Neuron (in vitro differentiated cells): ENCODE measurements around the gene RPS27L.

Experiments used
- H2AFZ ChIP-seq: one replicate; pipeline ENCODE4 v1.6.1; 2013; ENCODE audit warnings: low read depth, mild to moderate bottlenecking, inconsistent platforms, low read length, moderate library complexity
- H3K27me3 ChIP-seq: one replicate; pipeline ENCODE4 v1.6.1; 2013; ENCODE audit warnings: low read length; ENCODE audit not compliant: insufficient read depth
- H3K36me3 ChIP-seq: one replicate; pipeline ENCODE4 v1.6.1; 2013; ENCODE audit warnings: low read length; ENCODE audit not compliant: insufficient read depth
- H3K4me1 ChIP-seq: one replicate; pipeline ENCODE4 v1.6.1; 2013; ENCODE audit warnings: low read length; ENCODE audit not compliant: insufficient read depth
- H3K4me3 ChIP-seq: 2 replicates; pipeline ENCODE4 v1.5.1; 2013; ENCODE audit warnings: mild to moderate bottlenecking, low read length, moderate library complexity
- H3K9me3 ChIP-seq: one replicate; pipeline ENCODE4 v1.6.1; 2013; ENCODE audit warnings: low read length

RPS27L gene

DNA sequence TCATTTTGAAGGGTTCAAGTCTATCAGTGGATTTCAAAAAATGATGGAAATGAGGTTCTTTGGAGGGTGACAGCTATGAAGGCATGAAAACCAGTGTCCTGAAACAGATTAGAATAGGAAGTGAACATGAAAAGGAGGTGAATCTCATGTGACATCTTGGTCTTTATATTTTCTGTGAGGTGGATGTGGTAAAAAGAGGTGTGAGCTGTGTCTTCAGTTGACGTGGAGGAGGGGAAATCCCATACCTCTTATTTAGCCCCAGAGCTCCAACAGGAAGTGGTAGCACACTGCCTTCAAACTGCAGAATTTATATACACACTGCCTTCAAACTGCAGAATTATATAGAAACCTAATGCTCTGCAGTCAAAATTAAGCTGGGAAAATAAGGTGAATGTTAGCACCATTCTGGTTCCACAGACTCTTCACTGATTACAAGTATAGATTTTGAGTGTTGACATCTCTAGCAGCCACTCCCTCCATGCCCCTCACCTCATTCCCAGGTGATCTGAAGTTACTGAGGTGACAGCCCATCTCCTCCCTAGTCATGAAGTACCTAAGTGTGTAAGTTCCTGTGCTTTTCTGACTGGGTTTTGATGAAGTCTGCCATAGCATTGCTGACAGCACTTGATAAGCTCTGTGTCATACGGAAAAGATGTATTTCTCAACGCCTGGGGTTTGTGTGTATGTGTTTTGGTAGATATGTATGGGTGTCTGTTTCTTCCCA, 34.8 kb upstream of the RPS27L start:
- H3K9me3 ChIP-seq: no peaks in the 10 kb centered on the region
- no peaks in the 10 kb centered on the region for H3K27me3 ChIP-seq
- no peak overlapping the region for H2AFZ ChIP-seq
- no peak overlapping the region for H3K4me3 ChIP-seq
- H3K4me1 ChIP-seq: peaks cover 29% of the 10 kb centered on the region
- no peaks in the 10 kb centered on the region for H3K36me3 ChIP-seq

DNA sequence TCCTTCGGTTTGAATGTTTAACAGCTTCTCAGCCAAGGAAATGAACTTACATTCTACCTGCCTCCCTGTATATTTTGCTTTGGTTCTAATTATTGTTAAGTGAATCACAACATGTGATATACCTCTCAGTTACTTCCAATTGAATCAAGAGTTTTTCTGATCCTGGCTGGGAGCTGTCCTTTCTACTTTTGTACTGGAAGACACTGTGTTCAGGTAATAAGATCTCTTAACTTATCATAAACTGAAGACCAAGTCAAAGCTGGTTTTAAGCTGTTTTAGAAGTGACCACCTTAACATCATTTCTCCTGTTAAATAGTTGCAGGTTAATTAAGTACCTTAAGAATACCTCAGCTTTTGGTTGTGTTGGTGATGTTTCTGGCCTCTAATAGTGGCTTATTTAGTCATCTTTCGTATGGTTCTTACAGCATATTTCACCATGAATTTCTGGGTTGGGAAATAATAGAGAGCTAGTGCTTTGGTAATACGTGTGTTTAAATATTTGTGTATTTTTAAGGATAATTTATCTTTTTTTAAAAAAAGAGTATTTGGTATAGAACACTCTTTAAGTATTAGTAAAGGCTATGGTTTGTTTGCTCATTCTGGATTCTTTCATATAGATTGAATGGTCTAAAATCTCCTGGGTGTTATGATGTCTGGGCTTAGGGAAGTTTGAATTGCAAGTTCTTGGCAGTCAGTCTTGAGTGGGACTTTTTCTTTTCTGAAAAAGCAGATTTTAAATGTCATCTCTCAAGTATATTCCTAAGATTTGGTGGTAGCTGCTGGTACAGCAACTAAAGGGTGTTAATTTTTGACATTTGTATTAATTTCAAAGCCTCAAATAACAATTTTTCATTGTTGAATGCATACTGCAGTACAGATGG, 33.7 kb upstream of the RPS27L start:
- Histone ChIP-seq H3K4me3 (peak overlapping the region; percentile 64), H3K9me3 (no peaks in the 10 kb centered on the region), H3K4me1 (peaks cover 29% of the 10 kb centered on the region), H3K27me3 (no peaks in the 10 kb centered on the region), H2AFZ (no peak overlapping the region), H3K36me3 (no peaks in the 10 kb centered on the region)

DNA sequence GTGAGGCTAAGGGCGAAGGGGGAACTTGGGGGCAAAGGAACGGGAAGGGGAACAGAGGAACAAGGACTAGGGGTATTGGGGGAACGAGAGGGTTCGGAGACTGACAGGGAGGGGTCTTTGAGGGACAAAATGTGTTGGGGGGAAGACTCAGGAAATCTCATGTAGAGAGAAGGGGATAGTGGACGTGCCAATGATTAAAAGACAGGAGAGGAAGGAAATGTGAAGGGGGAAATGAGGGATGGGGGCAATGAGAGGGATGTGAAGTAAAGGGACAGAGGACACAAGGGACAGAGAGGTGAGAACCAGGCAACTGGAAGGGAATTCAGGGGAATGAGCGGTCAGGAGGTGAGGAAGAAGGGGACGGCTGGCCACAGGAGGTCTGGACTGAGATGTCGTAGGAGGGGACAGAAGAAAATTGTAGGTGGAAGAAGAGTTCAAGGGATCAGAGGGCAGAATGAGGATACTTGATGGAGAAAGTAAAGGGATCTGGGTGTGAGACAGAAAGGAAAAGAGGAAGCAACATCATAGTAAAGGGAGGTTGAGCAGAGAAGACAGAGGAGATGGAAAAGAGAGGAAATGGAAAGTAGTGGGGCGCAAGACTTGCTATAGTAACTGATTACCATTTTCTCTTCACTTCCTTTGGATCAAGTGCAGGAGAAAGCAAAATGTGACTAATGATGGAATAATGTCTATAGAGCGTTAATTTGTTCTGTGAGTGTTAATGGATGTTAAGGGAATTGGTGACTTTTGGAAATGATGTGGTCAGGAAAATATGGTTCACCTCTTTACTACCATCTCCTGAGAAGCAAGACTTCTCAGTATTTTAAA, 32.9 kb upstream of the RPS27L start:
- H3K36me3 ChIP-seq: no peaks in the 10 kb centered on the region
- peaks cover 34% of the 10 kb centered on the region for H3K4me1 ChIP-seq
- H2AFZ ChIP-seq: peak overlapping the region; percentile 62
- H3K4me3 ChIP-seq: peak overlapping the region; percentile 64
- H3K27me3 ChIP-seq: no peaks in the 10 kb centered on the region
- no peaks in the 10 kb centered on the region for H3K9me3 ChIP-seq

DNA sequence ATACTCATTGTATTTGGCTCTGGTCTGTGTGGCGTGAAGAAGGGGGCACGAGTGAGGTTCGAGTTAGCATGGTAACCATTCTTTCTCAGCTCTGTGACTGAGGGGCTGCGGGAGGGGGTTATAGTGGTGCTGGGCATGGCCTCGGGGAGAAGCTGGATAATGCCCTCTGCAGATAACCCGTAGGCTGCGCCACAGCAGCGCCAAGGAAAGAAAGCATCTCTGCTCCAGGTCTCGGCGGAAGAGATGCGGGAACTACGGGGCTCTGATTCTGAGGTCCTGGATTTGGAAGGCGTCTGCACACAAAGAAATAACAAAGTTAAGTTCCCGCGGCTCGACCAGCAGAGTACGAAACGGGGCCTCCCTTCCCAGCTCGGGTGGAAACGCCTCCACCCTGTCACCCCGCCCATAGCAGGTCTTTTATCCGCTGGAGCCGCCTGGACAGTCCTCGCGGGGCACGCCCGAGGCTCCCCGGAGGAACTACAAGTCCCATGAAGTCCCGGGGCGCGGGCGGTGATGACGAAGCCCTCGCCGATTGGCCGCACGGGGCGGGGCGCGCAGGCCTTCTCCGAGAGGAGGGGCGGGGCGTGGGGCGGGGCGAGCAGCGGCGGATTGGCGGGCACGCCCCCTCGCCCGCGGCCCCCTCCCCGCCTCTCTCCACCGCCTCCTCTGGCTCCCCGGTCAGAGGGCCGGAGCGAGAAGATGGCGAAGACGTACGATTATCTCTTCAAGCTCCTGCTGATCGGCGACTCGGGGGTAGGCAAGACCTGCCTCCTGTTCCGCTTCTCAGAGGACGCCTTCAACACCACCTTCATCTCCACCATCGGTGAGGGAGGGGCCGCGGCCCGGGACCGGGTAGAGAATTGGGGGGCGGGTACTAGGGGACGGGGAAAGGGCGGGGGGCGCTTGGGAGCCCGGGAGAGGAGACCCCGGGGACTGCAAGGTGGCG, 31.9 kb upstream of the RPS27L start, which contains the start of gene RAB8B:
Gene RAB8B, plus strand, starts transcription at position 681 of the 946 bp plus-strand sequence. Its CDS starts 19 bp downstream, at position 700.
- Histone ChIP-seq H2AFZ (peak within 1 kb of the TSS; percentile 62), H3K4me3 (peak within 1 kb of the TSS; percentile 82), H3K4me1 (peaks cover 41% of the 10 kb centered on the region), H3K9me3 (no peaks in the 10 kb centered on the region), H3K36me3 (no peaks in the 10 kb centered on the region), H3K27me3 (no peaks in the 10 kb centered on the region)

DNA sequence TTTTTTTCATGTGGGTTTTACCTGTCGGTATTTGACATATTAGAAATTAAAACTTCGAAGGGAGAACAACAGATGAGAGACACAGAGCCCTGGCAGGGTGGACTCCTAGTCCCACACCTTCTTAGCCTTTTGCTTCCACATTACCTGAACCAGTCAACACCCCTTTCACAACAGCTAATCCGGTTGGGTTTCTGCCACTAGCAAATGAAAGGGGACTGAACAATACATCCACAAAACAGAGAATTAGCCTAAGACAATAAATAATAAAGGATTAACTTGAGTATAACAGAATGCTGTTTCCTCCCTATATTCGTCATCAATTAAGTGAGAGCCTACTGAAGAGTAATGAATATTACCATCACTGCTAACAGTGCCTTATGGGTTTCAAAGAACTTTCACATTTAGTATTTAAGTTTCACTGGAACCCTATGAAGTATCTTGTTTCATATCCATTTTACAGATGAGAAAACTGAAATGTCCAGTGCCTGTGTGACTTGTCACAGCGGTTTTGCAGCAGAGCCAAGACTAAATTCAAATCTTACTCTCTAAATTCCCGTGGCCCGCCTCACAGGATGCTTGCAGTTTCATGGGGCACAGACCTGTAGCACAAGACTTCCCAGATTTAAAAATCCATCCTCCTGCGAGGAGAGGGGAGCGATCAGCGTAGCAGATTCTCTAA, 31.1 kb upstream of the RPS27L start:
- peaks cover 41% of the 10 kb centered on the region for H3K4me1 ChIP-seq
- H3K36me3 ChIP-seq: no peaks in the 10 kb centered on the region
- no peaks in the 10 kb centered on the region for H3K27me3 ChIP-seq
- H3K4me3 ChIP-seq: peak overlapping the region; percentile 82
- no peaks in the 10 kb centered on the region for H3K9me3 ChIP-seq
- peak overlapping the region; percentile 62 for H2AFZ ChIP-seq

DNA sequence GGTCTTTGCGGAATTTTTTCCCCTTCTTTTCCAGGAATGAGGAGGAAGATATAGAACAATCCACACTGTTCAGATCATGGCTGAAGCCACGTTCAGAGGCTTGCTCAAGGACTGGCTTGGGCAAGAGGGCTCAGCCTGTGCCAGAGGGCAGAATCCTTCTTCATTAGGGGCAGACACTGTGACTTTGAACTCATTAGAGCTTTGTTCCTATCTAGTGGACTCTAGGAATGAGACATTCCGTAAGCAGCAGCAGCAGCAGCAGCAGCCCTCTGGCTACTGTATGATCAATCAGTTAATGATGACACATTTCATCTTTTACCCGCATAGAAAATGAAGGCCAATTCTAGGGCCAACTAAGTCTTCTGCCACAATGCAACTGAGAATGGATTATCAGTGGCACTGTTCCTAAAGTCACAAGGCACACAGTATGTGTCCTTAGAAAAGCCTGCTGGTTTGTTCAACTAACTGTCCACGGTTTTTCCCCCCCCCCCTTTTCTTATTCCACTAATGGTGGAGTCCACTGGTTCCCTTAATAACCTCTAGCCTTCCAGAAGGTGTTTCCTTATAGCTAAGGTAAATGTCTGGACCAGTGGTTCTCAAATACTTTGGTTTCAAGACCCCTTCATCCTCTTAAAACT, 30.4 kb upstream of the RPS27L start:
- H3K27me3 ChIP-seq: no peaks in the 10 kb centered on the region
- H2AFZ ChIP-seq: no peak overlapping the region
- H3K4me3 ChIP-seq: no peak overlapping the region
- no peaks in the 10 kb centered on the region for H3K9me3 ChIP-seq
- H3K4me1 ChIP-seq: peaks cover 41% of the 10 kb centered on the region
- H3K36me3 ChIP-seq: no peaks in the 10 kb centered on the region

GRCh38 chr15:63186065-63186464, 28.8 kb upstream of the RPS27L start:
- Histone ChIP-seq H3K9me3 (no peaks in the 10 kb centered on the region), H3K4me1 (peaks cover 29% of the 10 kb centered on the region), H3K4me3 (no peak overlapping the region), H3K36me3 (no peaks in the 10 kb centered on the region), H2AFZ (no peak overlapping the region), H3K27me3 (no peaks in the 10 kb centered on the region)

DNA sequence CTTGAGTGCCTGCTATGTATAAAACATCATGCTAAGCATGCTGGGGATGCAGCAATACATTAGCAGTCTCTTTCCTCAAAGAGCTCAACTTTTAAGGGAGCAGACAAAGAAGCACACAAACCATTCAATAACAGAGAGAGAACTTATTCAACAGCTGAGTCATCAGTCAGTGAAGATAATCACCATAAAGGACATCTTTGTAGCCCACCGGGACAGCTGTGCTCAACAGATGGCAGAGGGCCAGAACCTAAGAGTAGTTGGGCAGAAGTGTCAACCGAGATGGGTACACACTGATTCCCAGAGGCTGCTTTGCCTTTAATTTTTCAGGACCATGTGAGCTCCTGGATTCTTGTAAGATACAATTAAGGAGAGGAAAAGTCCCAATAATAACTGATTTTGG, 27.9 kb upstream of the RPS27L start:
- Histone ChIP-seq H3K27me3 (no peaks in the 10 kb centered on the region), H3K9me3 (no peaks in the 10 kb centered on the region), H3K4me1 (peaks cover 21% of the 10 kb centered on the region), H3K4me3 (no peak overlapping the region), H3K36me3 (no peaks in the 10 kb centered on the region), H2AFZ (no peak overlapping the region)

GRCh38 chr15:63181648-63182047, 24.4 kb upstream of the RPS27L start:
- no peak overlapping the region for H3K4me3 ChIP-seq

DNA sequence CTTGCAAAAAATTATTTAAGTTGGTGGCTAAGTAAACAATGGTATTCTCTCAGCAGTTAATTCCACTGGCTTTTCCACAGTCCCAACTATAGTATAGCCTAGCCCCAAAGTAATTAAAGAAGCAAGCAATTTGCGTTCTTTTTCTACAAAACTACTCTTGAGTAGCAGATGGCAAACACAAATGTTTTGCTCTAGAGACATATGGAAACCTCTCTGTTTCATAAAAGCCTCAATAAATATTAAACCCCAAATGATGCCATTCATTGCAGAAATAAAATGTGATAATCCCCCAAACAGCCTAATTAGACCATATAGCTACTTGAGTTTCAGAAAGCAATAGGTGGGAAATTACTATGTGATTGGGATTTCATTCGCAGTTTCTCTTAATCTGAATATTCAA, 23.5 kb upstream of the RPS27L start:
- no peaks in the 10 kb centered on the region for H3K9me3 ChIP-seq
- no peaks in the 10 kb centered on the region for H3K27me3 ChIP-seq
- H3K4me1 ChIP-seq: peaks cover 12% of the 10 kb centered on the region
- H2AFZ ChIP-seq: no peak overlapping the region
- H3K4me3 ChIP-seq: no peak overlapping the region
- H3K36me3 ChIP-seq: no peaks in the 10 kb centered on the region

More at GRCh38 chr15:63181648-63182047, 24.4 kb upstream of the RPS27L start:
- Histone ChIP-seq H3K4me1 (peaks cover 12% of the 10 kb centered on the region), H3K36me3 (no peaks in the 10 kb centered on the region), H2AFZ (no peak overlapping the region), H3K27me3 (no peaks in the 10 kb centered on the region), H3K9me3 (no peaks in the 10 kb centered on the region)

DNA sequence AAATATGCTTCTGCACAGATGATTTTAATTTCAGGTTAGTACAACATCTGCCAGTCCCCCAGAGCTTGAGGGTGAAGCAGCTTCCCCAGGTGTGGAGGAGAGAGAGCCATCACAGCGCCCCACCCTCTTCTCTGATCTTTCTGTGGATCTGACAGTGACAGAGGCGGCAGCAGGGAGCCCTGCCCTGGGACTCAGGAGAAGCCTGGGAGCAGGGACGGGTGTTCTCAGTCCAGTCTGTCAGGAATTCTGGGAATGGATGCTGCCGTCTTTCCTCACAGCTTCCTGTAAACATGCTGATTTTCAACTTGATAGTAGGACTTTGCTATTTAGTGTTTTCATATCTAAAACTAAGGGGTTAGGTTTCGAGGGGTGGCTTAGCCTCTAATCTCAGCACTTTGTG, 20.8 kb upstream of the RPS27L start:
- H3K9me3 ChIP-seq: no peaks in the 10 kb centered on the region
- no peaks in the 10 kb centered on the region for H3K36me3 ChIP-seq
- no peaks in the 10 kb centered on the region for H3K27me3 ChIP-seq
- no peak overlapping the region for H2AFZ ChIP-seq
- H3K4me3 ChIP-seq: no peak overlapping the region
- peaks cover 2% of the 10 kb centered on the region for H3K4me1 ChIP-seq
